Measurements from ENCODE around the gene UGT2A2.

The UGT2A2 gene

DNA sequence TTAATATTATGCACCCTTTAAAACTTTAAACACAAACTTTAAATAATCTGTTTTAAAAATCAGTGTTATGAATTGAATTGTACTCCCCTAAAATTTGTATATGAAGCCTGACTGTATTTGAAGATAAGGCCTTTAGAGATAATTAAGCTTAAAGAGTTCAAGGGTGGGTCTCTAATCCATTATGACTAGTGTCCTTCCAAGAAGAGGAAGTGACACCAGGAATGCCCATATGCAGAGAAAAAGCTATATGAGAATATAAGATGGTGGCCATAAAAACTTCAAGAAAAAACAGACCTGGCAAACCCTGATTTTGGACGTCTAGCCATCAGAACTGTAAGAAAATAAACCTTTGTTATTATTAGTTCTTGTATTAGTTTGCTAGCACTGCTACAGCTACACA, 29.0 kb downstream of the UGT2A2 start:
- Histone ChIP-seq H3K9me2 (replicated peaks; ENCODE audit: low read depth, low read length) (no peaks in the 10 kb centered on the region; the same call in 1 of the 2 replicates), H2AFZ (ENCODE audit: low read length) (no peak overlapping the region), H3K9me3 (ENCODE audit: insufficient read depth, low read depth, low read length) (no peaks in the 10 kb centered on the region), H3K27me3 (ENCODE audit: insufficient read depth, low read length, poor library complexity, severe bottlenecking) (no peaks in the 10 kb centered on the region), H3K4me2 (ENCODE audit: low read depth, low read length, poor library complexity, severe bottlenecking) (no peak overlapping the region), H3F3A (ENCODE audit: low read depth) (no peaks in the 10 kb centered on the region), H3K9ac (ENCODE audit: low read depth, low read length, poor library complexity, severe bottlenecking) (no peak overlapping the region), H3K36me3 (ENCODE audit: insufficient read depth, low read length) (no peaks in the 10 kb centered on the region), H3K4me3 (ENCODE audit: low read length, poor library complexity, severe bottlenecking) (no peak overlapping the region), H3K79me2 (ENCODE audit: insufficient read depth, low read length) (no peaks in the 10 kb centered on the region), H4K20me1 (ENCODE audit: insufficient read depth, low read length, poor library complexity, severe bottlenecking) (no peaks in the 10 kb centered on the region), H3K4me1 (ENCODE audit: insufficient read depth, low read length, poor library complexity, severe bottlenecking) (no peaks in the 10 kb centered on the region)
- no peak for TF ChIP-seq CTCF (conservative IDR thresholded peaks at IDR 0.05; ENCODE audit: low read length)
- TF ChIP-seq EZH2phosphoT487 (IDR thresholded peaks at IDR 0.05; ENCODE audit: borderline replicate concordance): no peak

- no peaks in the 10 kb centered on the region for H3K27me3 ChIP-seq (ENCODE audit: insufficient read depth, low read length, poor library complexity, severe bottlenecking)
- H3K79me2 ChIP-seq (ENCODE audit: insufficient read depth, low read length): no peaks in the 10 kb centered on the region
- no peaks in the 10 kb centered on the region for H3K36me3 ChIP-seq (ENCODE audit: insufficient read depth, low read length)
- no peaks in the 10 kb centered on the region for H4K20me1 ChIP-seq (ENCODE audit: insufficient read depth, low read length, poor library complexity, severe bottlenecking)
- no peaks in the 10 kb centered on the region for H3K4me1 ChIP-seq (ENCODE audit: insufficient read depth, low read length, poor library complexity, severe bottlenecking)
- H3F3A ChIP-seq (ENCODE audit: low read depth): no peaks in the 10 kb centered on the region
- H3K9me2 ChIP-seq (replicated peaks; ENCODE audit: low read depth, low read length): no peaks in the 10 kb centered on the region
- TF ChIP-seq EZH2phosphoT487 (IDR thresholded peaks at IDR 0.05; ENCODE audit: borderline replicate concordance) (no peak), CTCF (conservative IDR thresholded peaks at IDR 0.05; ENCODE audit: low read length) (no peak)
- H3K9me3 ChIP-seq (ENCODE audit: insufficient read depth, low read depth, low read length): no peaks in the 10 kb centered on the region
- no peak overlapping the region for H2AFZ ChIP-seq (ENCODE audit: low read length)
- H3K9ac ChIP-seq (ENCODE audit: low read depth, low read length, poor library complexity, severe bottlenecking): no peak overlapping the region
- no peak overlapping the region for H3K4me2 ChIP-seq (ENCODE audit: low read depth, low read length, poor library complexity, severe bottlenecking)
- no peak overlapping the region for H3K4me3 ChIP-seq (ENCODE audit: low read length, poor library complexity, severe bottlenecking)
These were observed 38.4 kb downstream of the UGT2A2 start for GRCh38 chr4:69601065-69601464.

GRCh38 chr4:69600013-69600412, 39.4 kb downstream of the UGT2A2 start:
- Histone ChIP-seq H3K27me3 (ENCODE audit: insufficient read depth, low read length, poor library complexity, severe bottlenecking) (no peaks in the 10 kb centered on the region), H3K79me2 (ENCODE audit: insufficient read depth, low read length) (no peaks in the 10 kb centered on the region), H4K20me1 (ENCODE audit: insufficient read depth, low read length, poor library complexity, severe bottlenecking) (no peaks in the 10 kb centered on the region), H3K4me2 (ENCODE audit: low read depth, low read length, poor library complexity, severe bottlenecking) (no peak overlapping the region), H3F3A (ENCODE audit: low read depth) (no peaks in the 10 kb centered on the region), H2AFZ (ENCODE audit: low read length) (no peak overlapping the region), H3K9ac (ENCODE audit: low read depth, low read length, poor library complexity, severe bottlenecking) (no peak overlapping the region), H3K9me2 (replicated peaks; ENCODE audit: low read depth, low read length) (no peaks in the 10 kb centered on the region), H3K36me3 (ENCODE audit: insufficient read depth, low read length) (no peaks in the 10 kb centered on the region), H3K4me1 (ENCODE audit: insufficient read depth, low read length, poor library complexity, severe bottlenecking) (no peaks in the 10 kb centered on the region), H3K4me3 (ENCODE audit: low read length, poor library complexity, severe bottlenecking) (no peak overlapping the region), H3K9me3 (ENCODE audit: insufficient read depth, low read depth, low read length) (no peaks in the 10 kb centered on the region)
- no peak for TF ChIP-seq CTCF (conservative IDR thresholded peaks at IDR 0.05; ENCODE audit: low read length)
- TF ChIP-seq EZH2phosphoT487 (IDR thresholded peaks at IDR 0.05; ENCODE audit: borderline replicate concordance): no peak

Measured in Loucy (cell line).